KBM-7 (cell line): ENCODE data around the gene PHACTR3.

Experiments used
- DNase-seq: peaks from one replicate; pipeline ENCODE4 v3.0.0-alpha.2; 2015
- in situ Hi-C: fragments of 300-500 bp; cut with MboI; formaldehyde crosslinking; loops from 2 replicates; pipeline ENCODE4 v1.14.3; 2020; ENCODE audit warnings: low sequenced_read_pairs, low pct_unique_long_range_greater_than_20kb, mixed read lengths

PHACTR3 gene

GRCh38 chr20:59788196-59788735, 183.9 kb downstream of the PHACTR3 start:
- DNase-seq, result no peak
- in situ Hi-C loops, result no loop called here

- in situ Hi-C loops, result no loop called here
- no peak for DNase-seq
These were observed 184.6 kb downstream of the PHACTR3 start for GRCh38 chr20:59788811-59789397.

- no peak for DNase-seq
- in situ Hi-C loops, result no loop called here
These were observed 185.3 kb downstream of the PHACTR3 start for GRCh38 chr20:59789686-59790085.

GRCh38 chr20:59790346-59790745, 186.0 kb downstream of the PHACTR3 start:
- DNase-seq, result no peak
- in situ Hi-C loops, result no loop called here

- in situ Hi-C loops, result no loop called here
- no peak for DNase-seq
These were observed 188.0 kb downstream of the PHACTR3 start for GRCh38 chr20:59792300-59792699.

GRCh38 chr20:59794555-59794954, 190.2 kb downstream of the PHACTR3 start:
- in situ Hi-C loops, result no loop called here

GRCh38 chr20:59800309-59800708, 196.0 kb downstream of the PHACTR3 start:
- DNase-seq, result no peak
- in situ Hi-C loops, result no loop called here

More at GRCh38 chr20:59794555-59794954, 190.2 kb downstream of the PHACTR3 start:
- no peak for DNase-seq

GRCh38 chr20:59802018-59802417, 197.7 kb downstream of the PHACTR3 start:
- no peak for DNase-seq
- in situ Hi-C loops, result no loop called here

GRCh38 chr20:59802471-59803221, 198.3 kb downstream of the PHACTR3 start:
- in situ Hi-C loops, result no loop called here
- no peak for DNase-seq

- no peak for DNase-seq
- in situ Hi-C loops, result no loop called here
These were observed 200.0 kb downstream of the PHACTR3 start for GRCh38 chr20:59804347-59804746.

GRCh38 chr20:59804871-59805665, 200.7 kb downstream of the PHACTR3 start:
- no peak for DNase-seq
- in situ Hi-C loops, result no loop called here

- DNase-seq, result no peak
- in situ Hi-C loops, result no loop called here
These were observed 201.6 kb downstream of the PHACTR3 start for GRCh38 chr20:59805786-59806577.

GRCh38 chr20:59806578-59806975, 202.2 kb downstream of the PHACTR3 start:
- in situ Hi-C loops, result no loop called here
- DNase-seq, result no peak

GRCh38 chr20:59807909-59808728, 203.8 kb downstream of the PHACTR3 start:
- in situ Hi-C loops, result no loop called here

GRCh38 chr20:59808729-59809381, 204.5 kb downstream of the PHACTR3 start:
- DNase-seq, result no peak
- in situ Hi-C loops, result no loop called here

More at GRCh38 chr20:59807909-59808728, 203.8 kb downstream of the PHACTR3 start:
- DNase-seq, result no peak

- in situ Hi-C loops, result no loop called here
- DNase-seq, result no peak
These were observed 205.5 kb downstream of the PHACTR3 start for GRCh38 chr20:59809630-59810448.
